KG1 (cell line): ENCODE results near the gene USP34.

Experiments used
- DNase-seq: peaks from one replicate; lab custom pipeline; 2025; lab: John Stamatoyannopoulos, UW

Gene USP34

DNA sequence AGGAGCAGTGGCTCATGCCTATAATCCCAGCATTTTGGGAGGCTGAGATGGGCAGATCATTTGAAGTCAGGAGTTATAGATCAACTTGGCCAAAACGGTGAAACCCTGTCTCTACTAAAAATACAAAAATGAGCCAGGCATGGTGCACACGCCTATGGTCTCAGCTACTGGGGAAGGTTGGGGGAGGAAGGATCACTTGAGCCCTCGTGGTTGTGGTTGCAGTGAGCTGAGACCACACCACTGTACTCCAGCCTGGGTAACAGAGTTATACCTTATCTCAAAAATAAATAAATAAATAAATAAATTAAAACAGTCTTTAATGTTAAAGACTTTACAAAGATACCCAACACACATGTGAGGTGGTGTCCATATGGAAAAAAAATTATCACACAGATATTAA, 174.9 kb downstream of the USP34 start:
- no peak for DNase-seq

DNA sequence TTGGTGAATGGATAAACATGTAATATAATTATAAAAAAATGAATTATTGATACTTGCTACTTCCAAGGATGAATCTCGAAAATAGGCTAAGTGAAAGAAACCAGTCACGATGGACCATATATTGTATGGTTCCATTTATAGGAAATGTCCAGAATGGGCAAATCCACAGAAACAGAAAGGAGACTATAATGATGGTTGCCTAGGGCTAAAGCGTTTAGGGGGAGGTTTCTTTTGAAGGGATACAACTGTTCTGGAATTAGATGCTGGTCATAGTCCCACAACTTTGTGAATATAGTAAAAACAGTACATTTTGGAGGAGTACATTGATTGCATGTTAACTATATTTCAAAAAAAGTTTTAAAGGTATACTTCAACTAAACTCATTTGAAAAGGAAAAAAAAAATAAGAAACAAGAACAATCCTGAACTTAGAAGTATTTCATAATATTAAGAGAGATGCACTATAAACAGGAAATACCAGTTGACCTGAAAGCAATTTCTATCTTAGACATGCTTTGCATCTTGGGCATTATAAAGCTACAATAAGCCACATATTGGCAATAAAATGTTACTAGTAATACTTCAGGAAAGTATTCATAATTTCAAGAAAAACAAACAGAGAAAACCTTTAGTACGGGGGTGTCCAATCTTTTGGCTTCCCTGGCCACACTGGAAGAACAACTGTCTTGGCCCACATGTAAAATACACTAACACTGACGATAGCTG, 178.9 kb downstream of the USP34 start:
- DNase-seq, result no peak

DNA sequence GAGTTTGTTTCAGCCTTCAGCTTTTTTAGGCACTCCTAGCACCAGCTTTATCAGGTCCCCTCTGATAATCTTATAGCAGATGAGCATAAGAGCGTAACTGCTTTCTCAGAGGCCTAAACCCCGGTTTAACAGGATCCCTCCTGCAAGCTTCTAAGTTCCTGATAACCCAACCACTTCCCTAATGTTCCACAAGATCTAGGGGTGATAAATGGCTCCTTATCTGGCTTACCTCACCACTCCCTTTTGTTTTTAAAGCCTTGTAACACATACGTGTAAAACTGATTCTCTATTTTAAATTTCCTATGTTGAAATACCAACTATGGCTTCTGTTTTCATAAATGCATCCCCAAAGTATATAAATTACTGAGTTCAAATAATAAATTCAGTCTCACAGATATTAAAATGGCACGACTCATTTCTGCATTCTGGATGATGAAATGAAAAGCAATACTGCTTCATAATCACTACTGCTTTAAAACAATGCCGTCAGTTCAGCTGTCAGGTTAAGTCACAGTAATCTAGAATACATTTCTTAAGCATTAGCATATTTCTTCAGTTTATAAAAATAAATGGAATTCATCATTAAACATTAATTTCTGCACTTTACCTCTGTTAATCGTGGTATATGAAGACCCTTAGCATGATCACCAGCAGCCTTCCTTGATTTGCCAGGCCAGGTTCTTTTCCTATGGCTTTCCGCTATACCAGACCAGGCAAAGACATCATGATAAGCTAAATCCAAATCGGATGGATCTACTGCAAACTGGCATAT, 182.6 kb downstream of the USP34 start:
- no peak for DNase-seq

DNA sequence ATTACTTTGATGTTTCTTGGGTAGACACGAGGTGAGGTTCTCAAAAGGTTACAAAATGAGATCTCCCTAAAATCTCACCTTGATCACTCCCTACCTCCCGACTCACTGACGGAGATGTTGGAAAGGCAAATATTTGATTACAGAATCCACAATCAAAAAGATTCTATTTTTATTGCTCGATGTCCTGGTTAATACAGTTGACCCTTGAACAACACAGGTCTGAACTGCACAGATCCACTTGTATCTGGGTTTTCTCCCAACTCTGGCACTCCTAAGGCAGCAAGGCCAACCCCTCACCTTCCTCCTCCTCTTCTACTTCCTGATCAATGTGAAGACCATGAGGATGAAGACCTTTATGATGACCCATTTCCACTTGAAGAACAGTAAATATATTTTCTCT, 183.6 kb downstream of the USP34 start:
- no peak for DNase-seq

DNA sequence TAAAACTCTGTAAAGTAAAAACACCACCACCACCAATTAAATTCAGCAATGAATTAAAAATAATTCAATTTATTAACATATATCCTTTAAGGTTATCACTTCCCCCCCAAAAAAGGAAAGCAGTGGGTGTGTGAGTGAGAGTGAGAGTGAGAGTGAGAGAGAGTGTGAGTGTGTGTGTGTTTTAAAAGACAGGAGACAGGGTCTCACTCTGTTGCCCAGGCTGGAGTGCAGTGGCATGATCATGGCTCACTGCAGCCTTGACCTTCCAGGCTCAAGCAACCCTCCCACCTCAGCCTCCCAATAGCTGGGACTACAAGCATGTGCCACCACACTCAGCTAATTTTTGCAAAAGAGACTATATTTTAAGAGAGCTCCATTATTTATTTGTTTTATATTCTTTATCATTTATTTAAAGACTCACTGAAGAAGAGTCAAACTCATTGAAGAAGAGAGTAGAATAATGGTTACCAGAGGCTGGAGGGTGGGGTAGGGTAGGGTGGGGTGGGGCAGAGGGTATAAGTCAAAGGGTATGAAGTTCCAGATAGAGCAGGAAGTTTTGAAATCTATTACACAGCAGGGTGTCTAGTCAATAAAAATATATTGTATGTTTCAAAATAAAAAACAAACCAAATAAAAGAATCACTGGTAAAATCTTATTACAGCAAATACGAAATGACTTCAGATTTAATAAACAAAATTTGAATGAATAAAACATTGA, 187.3 kb downstream of the USP34 start:
- DNase-seq, result no peak

DNA sequence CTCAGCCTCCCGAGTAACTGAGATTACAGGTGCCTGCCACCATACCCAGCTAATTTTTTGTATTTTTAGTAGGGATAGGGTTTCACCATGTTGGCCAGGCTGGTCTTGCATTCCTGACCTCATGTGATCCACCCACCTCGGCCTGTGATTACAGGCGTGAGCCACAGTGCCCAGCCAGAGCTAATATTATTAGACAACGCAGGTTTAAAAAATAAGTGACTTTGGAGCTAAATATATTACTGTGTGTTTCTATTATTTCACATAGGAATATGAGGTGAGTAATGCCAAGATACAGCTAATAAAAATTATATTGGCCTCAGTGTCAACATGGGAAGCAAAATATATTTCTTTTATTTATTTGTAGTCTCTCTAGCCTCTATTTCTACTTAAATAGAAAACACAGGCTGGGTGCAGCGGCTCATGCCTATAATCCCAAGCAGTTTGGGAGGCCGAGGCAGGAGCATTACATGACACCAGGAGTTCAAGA, 188.7 kb downstream of the USP34 start:
- DNase-seq, result no peak

DNA sequence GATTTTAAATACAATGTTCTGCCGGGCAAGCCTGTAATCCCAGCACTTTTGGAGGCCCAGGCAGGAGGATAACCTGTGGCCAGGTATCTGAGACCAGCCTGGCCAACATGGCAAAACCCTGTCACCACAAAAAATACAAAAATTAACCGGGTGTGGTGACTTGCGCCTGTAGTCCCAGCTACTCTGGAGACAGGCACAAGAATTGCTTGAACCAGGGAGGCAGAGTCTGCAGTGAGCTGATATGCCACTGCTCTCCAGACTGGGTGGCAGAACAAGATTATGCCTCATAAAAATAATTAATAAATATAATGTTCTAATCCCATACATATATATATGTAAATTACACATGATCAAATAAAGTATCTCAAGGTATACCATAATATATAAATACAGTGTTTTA, 189.6 kb downstream of the USP34 start:
- no peak for DNase-seq

DNA sequence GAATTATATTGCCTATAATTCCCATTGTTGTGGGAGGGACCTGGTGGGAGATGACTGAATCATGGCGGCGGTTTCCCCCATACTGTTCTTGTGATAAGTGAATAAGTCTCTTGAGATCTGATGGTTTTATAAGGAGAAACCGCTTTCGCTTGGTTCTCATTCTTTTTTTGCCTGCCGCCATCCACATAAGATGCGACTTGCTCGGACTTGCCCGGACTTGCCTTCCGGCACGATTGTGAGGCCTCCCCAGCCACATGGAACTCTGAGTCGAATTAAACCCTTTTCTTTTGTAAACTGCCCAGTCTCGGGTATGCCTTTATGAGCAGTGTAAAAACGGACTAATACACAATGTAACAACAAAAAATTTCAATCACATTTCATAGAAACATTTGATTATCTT, 193.1 kb downstream of the USP34 start:
- DNase-seq, result no peak

DNA sequence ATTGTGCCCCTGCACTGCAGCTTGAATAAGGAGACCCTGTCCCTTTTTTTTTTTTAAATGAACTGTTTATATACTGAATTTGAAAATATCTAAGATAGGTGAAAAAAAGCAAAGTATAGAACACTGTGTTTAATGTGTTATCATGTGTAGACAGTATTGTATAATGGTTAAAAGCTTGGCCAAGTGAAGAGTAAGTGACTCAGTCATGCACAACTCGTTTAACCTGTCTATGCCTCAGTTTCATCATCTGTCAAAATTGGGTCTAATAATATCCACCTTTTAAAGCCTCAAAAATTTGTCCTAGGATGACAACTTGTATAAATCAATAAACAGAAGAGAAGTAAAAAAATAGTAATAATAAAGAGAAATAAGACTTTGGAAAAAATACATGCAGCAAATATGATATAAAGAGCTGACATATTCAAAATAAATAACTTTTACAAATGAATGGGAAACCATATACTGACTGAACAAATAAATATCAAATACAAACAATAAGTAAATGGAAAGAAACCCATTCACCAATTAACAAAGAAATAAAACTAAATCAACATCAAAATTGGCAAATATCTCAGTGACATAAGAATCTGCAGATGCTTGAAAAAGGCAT, 195.2 kb downstream of the USP34 start:
- no peak for DNase-seq

DNA sequence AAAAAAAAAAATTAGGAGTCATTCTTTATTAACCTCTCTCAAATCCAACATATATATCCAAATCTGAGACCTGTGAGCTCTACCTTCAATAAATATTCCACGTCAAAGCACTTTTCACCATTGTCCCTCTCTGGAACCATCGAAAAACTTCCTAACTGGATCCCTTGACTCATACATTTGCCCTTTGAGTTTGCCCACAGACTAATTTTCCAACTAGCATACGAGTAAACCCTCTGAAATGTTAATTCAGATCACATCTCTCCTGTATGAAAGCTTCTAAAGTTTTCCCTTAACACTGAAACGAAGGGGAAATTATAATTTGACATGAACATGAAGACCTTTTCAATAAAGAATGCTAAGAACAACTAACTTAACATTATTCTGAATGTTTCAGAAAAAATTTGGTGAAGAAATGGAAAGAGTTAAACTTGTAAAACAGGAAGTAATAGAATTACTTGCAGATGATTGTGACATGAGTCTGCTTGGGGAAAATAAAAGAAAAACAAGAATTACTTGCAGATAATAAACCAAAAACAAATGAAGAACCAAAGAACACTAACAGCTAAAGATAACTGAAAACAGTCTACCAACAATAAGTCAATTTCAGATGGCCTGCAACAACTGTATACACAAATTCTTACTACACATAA, 198.3 kb downstream of the USP34 start:
- no peak for DNase-seq

DNA sequence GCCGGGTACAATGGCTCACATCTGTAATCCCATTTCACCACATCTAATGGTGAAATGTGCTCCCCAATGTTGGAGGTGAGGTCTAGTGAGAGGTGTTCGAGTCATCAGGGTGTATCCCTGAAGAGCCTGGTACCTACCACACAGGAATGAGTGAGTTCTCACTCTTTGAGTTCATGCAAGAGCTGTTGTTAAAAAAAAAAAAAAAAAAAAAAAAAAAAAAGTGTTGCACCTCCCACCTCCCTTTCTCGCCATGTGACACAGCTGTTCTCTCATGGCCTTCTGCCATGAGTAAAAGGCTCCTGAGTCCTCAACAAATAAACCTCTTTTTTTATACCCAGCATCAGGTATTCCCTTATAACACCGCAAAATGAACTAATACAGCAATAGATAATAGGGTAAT, 202.6 kb downstream of the USP34 start:
- DNase-seq, result no peak

DNA sequence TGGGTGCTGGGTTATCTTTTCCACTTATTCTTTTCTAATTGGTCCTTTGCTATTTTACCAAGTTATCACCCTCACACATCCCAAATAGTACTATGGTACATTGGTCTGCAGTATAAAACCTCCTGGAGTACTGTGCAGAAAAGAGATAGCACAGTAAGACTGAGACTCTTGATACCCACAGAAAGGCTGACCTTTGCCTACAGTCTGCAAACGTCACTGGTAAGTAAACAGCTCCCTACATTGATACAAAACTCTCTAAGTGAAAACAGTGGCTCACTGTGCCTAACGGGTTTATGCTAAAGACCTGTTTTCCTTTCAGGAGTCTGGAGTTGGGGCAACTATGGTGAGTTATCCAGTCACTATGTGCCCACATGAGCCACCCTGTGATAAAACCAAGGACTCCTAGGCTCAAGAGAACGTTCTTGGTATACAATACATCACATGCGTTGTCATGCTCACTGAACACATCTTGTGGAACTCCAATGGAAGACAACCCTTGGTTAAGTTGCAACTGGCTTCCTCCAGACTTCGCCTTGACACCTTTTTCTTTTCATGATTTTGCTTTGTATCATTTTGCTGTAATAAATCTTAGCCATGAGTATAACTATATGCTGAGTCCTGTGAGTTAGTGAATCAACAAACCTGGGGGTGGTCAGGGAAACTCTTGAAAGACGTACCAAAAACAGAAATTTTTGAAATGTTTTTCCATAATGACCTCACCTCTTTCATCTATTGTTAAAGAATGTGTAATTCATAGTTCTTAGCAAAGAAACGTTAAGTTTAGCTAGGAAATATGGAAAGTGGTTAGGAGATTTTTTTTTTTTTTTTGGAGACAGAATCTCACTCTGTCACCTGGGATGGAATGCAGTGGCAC, 204.0 kb downstream of the USP34 start:
- no peak for DNase-seq

DNA sequence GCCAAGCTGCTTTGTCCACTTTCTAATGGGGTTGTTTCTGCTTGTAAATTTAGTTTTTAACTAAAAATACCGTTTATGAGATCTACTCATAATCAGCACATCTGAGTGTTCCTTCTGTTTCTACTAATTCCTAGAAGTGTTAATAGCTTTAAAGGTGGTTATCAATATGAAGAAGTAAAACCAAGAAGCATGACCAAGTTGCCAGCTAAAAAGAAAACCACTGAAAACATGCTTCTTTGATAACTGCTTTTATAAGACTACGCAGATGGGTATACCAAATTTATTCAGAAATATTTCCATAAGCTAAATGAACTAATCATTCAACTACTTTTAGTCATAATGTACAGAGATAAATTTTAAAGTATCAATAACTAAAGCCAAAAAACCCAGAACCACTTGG, 207.1 kb downstream of the USP34 start:
- DNase-seq, result no peak

DNA sequence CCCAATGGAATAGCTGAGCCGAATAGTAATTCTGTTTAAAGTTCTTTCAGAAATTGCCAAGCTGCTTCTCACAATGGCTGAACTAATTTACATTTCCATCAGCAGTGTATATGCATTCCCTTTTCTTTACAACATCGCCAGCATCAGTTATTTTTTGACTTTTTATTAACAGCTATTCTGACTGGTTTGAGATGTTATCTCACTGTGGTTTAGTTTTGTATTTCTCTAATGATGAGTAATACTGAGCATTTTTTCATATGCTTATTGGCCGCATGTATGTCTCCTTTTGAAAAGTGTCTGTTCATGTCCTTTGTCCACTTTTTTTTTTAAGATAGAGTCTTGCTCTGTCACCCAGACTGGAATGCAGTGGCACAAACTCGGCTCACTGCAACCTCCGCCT, 208.2 kb downstream of the USP34 start:
- DNase-seq, result no peak

DNA sequence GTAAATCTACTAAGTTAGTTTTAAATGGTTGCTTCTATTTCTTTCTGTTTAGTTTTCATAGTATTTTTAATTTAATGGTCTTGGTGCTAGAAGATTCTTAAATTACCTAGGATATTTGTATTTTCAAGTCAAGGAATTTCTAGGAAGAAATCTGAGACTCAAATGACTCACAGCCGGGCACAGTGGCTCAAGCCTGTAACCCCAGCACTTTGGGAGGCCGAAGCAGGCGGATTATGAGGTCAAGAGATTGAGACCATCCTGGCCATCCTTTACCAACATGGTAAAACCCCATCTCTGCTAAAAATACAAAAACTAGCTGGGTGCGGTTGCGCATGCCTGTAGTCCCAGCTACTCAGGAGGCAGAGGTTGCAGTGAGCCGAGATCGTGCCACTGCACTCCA, 213.4 kb downstream of the USP34 start:
- no peak for DNase-seq

DNA sequence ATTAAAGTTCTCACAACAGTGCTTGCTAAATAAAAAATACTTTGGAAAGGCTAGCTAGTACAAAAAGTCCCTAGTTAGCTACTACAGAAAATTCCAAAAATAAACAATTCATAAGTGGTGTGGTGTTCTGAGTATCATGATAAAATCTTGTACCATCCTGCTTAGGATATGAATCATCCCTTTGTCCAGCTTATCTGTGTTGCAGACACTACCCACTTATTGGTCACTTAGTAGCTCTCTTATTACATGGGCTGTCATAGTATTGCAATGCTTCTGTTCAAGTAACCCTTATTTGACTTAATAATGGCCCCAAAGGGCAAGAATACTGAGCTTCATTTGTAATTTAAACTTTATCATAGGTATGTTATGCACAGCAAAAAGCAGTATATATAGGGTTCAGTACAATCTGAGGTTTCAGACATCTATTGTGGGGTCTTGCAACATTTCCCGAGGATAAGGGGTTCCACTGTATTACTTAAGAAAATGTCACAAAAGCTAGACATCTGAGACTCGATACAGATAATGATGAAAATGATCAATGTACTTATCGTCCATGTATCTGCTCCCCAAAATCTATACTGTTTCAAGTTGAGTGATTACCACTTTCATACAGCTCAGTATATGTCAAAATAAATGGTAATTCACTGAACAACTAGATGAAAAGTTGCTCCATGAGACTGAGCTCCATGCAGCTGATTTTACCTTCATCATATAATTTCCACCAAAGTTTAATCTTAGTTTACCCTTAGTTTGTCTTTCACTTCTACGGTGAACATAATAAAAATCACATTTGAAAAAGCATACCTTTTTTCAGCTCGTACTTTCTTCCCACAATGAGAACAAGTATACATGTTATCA, 215.1 kb downstream of the USP34 start:
- DNase-seq, result no peak

DNA sequence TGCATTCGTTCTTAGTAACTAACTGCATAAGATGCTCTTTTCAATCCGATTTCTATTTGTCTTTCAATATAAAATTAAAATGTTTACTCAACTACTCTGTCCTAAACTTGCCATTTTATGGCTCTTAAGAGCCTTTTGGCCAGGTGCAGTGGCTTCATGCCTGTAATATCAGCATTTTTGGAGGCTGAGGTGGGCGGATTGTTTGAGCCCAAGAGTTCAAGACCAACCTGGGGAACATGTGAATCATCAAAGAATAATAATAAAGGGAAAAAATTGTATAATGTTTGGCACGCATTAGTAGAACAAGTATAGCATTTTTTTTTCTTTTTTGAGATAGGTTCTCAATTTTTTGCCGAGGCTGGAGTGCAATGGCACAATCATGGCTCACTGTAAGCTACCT, 216.4 kb downstream of the USP34 start:
- no peak for DNase-seq

DNA sequence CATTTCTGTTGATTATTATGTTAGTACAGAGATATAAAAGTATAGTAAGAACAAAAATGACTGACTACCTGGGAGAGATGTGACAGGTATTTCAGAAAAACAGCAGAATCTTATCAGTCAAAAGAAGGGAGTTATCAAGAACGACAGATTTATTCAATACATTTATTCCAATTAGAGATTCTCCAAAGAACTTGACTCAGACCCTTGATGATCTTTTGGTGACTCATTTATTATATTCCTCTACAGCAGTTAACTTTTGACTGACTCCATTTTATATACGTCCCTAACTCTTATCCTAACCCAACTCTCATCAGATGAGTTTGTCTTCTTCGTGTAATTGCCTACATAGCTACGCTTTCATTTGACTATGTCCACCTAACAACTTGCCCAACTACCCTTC, 217.8 kb downstream of the USP34 start:
- no peak for DNase-seq

DNA sequence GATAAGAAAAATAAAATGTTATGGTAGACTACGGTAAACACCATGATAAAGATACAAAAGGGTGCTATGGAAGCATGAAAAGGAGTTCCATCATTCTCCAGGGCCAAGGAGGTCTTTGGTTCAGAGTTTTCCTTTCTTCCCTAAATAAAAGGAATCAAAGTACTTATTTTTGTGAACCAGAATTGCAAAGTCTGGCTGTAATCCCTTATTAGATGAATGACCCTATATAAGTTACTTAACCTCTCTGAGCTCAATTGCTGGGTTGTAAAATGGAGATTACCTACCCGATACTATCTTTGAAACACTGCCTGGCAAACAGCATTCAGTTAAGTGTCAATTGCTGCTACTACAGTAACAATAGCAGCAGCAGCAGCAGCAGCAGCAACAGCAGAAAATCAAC, 218.9 kb downstream of the USP34 start:
- DNase-seq, result no peak

DNA sequence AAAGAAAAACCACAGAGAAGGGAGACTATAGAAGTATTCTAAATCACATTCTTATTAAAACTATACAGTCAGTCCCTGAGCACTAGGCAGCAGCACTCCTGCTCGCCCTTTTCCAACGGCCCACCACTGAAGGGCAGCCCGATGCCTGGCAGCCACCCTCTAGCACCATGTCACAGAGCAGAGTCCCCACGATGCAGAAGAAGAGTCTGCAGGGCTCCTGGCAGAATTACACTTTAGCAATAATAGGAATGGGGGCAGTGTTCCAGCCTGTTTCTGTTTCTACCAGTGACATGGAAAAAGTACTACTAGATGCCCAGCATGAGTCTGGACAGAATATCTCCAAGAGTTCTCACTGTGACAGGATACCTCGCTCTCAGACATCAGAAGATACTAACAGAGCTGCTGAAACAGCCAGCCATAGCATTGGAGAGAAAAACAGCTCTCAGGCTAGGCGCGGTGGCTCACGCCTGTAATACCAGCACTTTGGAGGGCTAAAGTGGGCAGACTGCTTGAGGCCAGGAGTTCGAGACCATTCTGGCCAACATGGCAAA, 221.3 kb downstream of the USP34 start:
- DNase-seq, result no peak
